Sigmoid colon (tissue), 7 donors: ENCODE results near the gene DSCAM. TPM values are rescaled to one million over a fixed set of nuclear protein-coding genes. Genes with fewer than 3 reads are reported as not detected.

Experiments
- DNase-seq: peaks from one replicate; pipeline ENCODE4 v3.0.0-alpha.2; 2019
- H3K27ac ChIP-seq, 4 donors: fragments of 200-600 bp; sonication (generic); one replicate each; pipeline ENCODE4 v1.5.1; 2016 to 2019; ENCODE audit warnings: mild to moderate bottlenecking in 1 of 4
- H3K27me3 ChIP-seq, 3 donors: fragments of 200-600 bp; sonication (generic); one replicate each; pipeline ENCODE4 v1.5.1; 2019; ENCODE audit warnings: mild to moderate bottlenecking in 1 of 3
- H3K36me3 ChIP-seq, 4 donors: fragments of 200-600 bp; sonication (generic); one replicate each; pipeline ENCODE4 v1.5.1; 2016 to 2019
- H3K4me1 ChIP-seq, 4 donors: fragments of 200-600 bp; sonication (generic); one replicate each; pipeline ENCODE4 v1.5.1; 2017 to 2019
- H3K4me3 ChIP-seq, 4 donors: fragments of 200-600 bp; sonication (generic); one replicate each; pipeline ENCODE4 v1.5.1; 2017 to 2019; ENCODE audit warnings: mild to moderate bottlenecking in 2 of 4, moderate library complexity in 1 of 4
- H3K9me3 ChIP-seq, 4 donors: fragments of 200-600 bp in 3 of 4; sonication (generic) in 3 of 4; one replicate each; pipeline versions ENCODE4 v1.5.1 to v1.6.1; 2013 to 2019
- CTCF ChIP-seq, 4 experiments: fragments of 450-650 bp in 3 of 4; fragments of 200-600 bp in 1 of 4; IDR thresholded peaks; one replicate each; pipeline ENCODE4 v1.5.1; 2016 to 2019; ENCODE audit warnings: antibody characterized with exemption in 4 of 4, mild to moderate bottlenecking in 3 of 4, moderate library complexity in 2 of 4
- EP300 ChIP-seq, 4 donors: sonication (generic); formaldehyde crosslinking; IDR thresholded peaks; one replicate each; pipeline ENCODE4 v1.6.1; 2017; ENCODE audit warnings: antibody characterized with exemption in 4 of 4
- POLR2A ChIP-seq, 2 donors: fragments of 450-650 bp; IDR thresholded peaks; one replicate each; pipeline ENCODE4 v1.6.1; 2016; ENCODE audit warnings: antibody characterized with exemption in 2 of 2, mild to moderate bottlenecking in 2 of 2, moderate library complexity in 2 of 2
- POLR2AphosphoS5 ChIP-seq, 4 donors: sonication (generic); formaldehyde crosslinking; IDR thresholded peaks; one replicate each; pipeline ENCODE4 v1.6.1; 2017; ENCODE audit warnings: antibody characterized with exemption in 4 of 4
- WGBS, 2 donors: extraction: QIAGEN DNeasy Blood & Tissue Kit; methylation state at CpG; one replicate each; pipeline ENCODE4 v1.1.7; 2013; 5-methylcytosine and 5-hydroxymethylcytosine counted together
- intact Hi-C: fragments of 100-400 bp; cut with DNase I; formaldehyde crosslinking; loops from one replicate; pipeline ENCODE4 v1.15.1; 2023
- polyA plus RNA-seq, 3 donors: library from polyadenylated mRNA; stranded (reverse); fragments of 200-250 nt; gene quantifications; one replicate each; pipeline ENCODE4 v1.2.3, GENCODE V29; 2013
- total RNA-seq, 4 donors: library from RNA; depleted of rRNA; stranded (reverse); fragments of >200 nt; gene quantifications; one replicate each; pipeline ENCODE4 v1.1.0, GENCODE V29; 2016
- donor health status: healthy with polysubstance abuse.
- donor health status: Bipolar disorder and iron deficiency.
- donor health status: healthy.

The DSCAM gene
- total and polyA plus RNA-seq, 7 donors, result 0.17 to 0.55 (median 0.33) TPM; not detected in 2

GRCh38 chr21:40829791-40830190, 17.2 kb downstream of the DSCAM start:
- H3K4me1 ChIP-seq, result no peaks in the 10 kb centered on the region
- H3K9me3 ChIP-seq, result no peaks in the 10 kb centered on the region
- TF ChIP-seq CTCF (IDR thresholded peaks at IDR 0.05) (no peak), EP300 (IDR thresholded peaks at IDR 0.05) (no peak), POLR2A (IDR thresholded peaks at IDR 0.05) (no peak), POLR2AphosphoS5 (IDR thresholded peaks at IDR 0.05) (no peak)
- intact Hi-C loops, result no loop called here
- no peaks in the 10 kb centered on the region for H3K27me3 ChIP-seq
- H3K27ac ChIP-seq, result no peak overlapping the region
- 85 to 88% methylated on average over 2 of the region's 2 CpGs for WGBS, 2 donors
- DNase-seq, result no peak
- no peaks in the 10 kb centered on the region for H3K36me3 ChIP-seq
- no peak overlapping the region for H3K4me3 ChIP-seq

- DNase-seq, result no peak
- intact Hi-C loops, result no loop called here
- Histone ChIP-seq H3K27ac (no peak overlapping the region), H3K4me3 (no peak overlapping the region), H3K4me1 (no peaks in the 10 kb centered on the region), H3K27me3 (no peaks in the 10 kb centered on the region), H3K36me3 (no peaks in the 10 kb centered on the region), H3K9me3 (no peaks in the 10 kb centered on the region)
- TF ChIP-seq CTCF (IDR thresholded peaks at IDR 0.05) (no peak), EP300 (IDR thresholded peaks at IDR 0.05) (no peak), POLR2AphosphoS5 (IDR thresholded peaks at IDR 0.05) (no peak)
- WGBS, 2 donors, result 82 to 92% methylated on average over 5 of the region's 5 CpGs
These were observed 17.6 kb downstream of the DSCAM start for GRCh38 chr21:40829308-40829707.

- H3K27me3 ChIP-seq, result no peaks in the 10 kb centered on the region
- 87 to 94% methylated on average over 4 of the region's 4 CpGs for WGBS, 2 donors
- no peaks in the 10 kb centered on the region for H3K4me1 ChIP-seq
- DNase-seq, result no peak
- H3K36me3 ChIP-seq, result no peaks in the 10 kb centered on the region
- no peak overlapping the region for H3K27ac ChIP-seq
- no peak overlapping the region for H3K4me3 ChIP-seq
- H3K9me3 ChIP-seq, result no peaks in the 10 kb centered on the region
- intact Hi-C loops, result no loop called here
- no peak for TF ChIP-seq EP300 (IDR thresholded peaks at IDR 0.05)
- no peak for TF ChIP-seq POLR2AphosphoS5 (IDR thresholded peaks at IDR 0.05)
- no peak for TF ChIP-seq POLR2A (IDR thresholded peaks at IDR 0.05)
- no peak for TF ChIP-seq CTCF (IDR thresholded peaks at IDR 0.05)
These were observed 19.4 kb downstream of the DSCAM start for GRCh38 chr21:40827509-40827908.

GRCh38 chr21:40819071-40819900, 27.7 kb downstream of the DSCAM start:
- Histone ChIP-seq H3K27me3 (no peaks in the 10 kb centered on the region), H3K9me3 (no peaks in the 10 kb centered on the region), H3K4me1 (no peaks in the 10 kb centered on the region), H3K4me3 (no peak overlapping the region), H3K36me3 (no peaks in the 10 kb centered on the region), H3K27ac (no peak overlapping the region)
- intact Hi-C loops, result no loop called here
- no peak for DNase-seq
- WGBS, 2 donors, result 83 to 87% methylated on average over 7 of the region's 7 CpGs
- no peak for TF ChIP-seq CTCF (IDR thresholded peaks at IDR 0.05)
- TF ChIP-seq EP300 (IDR thresholded peaks at IDR 0.05), result no peak
- no peak for TF ChIP-seq POLR2A (IDR thresholded peaks at IDR 0.05)
- TF ChIP-seq POLR2AphosphoS5 (IDR thresholded peaks at IDR 0.05), result no peak

GRCh38 chr21:40813918-40814317, 33.0 kb downstream of the DSCAM start:
- Histone ChIP-seq H3K36me3 (no peaks in the 10 kb centered on the region), H3K9me3 (no peaks in the 10 kb centered on the region), H3K4me1 (no peaks in the 10 kb centered on the region), H3K4me3 (no peak overlapping the region), H3K27ac (no peak overlapping the region), H3K27me3 (no peaks in the 10 kb centered on the region)
- intact Hi-C loops, result no loop called here
- 90 to 91% methylated on average over 4 of the region's 4 CpGs for WGBS, 2 donors
- DNase-seq, result no peak
- TF ChIP-seq EP300 (IDR thresholded peaks at IDR 0.05) (no peak), CTCF (IDR thresholded peaks at IDR 0.05) (no peak), POLR2AphosphoS5 (IDR thresholded peaks at IDR 0.05) (no peak), POLR2A (IDR thresholded peaks at IDR 0.05) (no peak)
